GM23338 (cell line): ENCODE data around the gene GRIN1. TPM values are rescaled to one million over a fixed set of nuclear protein-coding genes. Genes with fewer than 3 reads are reported as not detected.

Source experiments
- ATAC-seq: fragments of 200-7000 bp; cut with Tn5 transposase; 3 replicates; pipeline ENCODE4 v1.9.1; 2020
- DNase-seq: peaks from one replicate; pipeline ENCODE4 v3.0.0-alpha.2; 2015; ENCODE audit warnings: low spot score
- H2AFZ ChIP-seq: fragments of 200-600 bp; sonication (generic); 2 replicates; pipeline ENCODE4 v1.8.0; 2016; ENCODE audit warnings: antibody characterized with exemption, mild to moderate bottlenecking, moderate library complexity
- H3F3A ChIP-seq: fragments of 200-600 bp; sonication (generic); replicated peaks from 2 replicates; pipeline ENCODE4 v1.8.0; 2017; ENCODE audit warnings: antibody characterized with exemption, mixed run types, low read depth
- H3K27ac ChIP-seq: fragments of 200-600 bp; sonication (generic); 2 replicates; pipeline ENCODE4 v1.6.1; 2016; ENCODE audit warnings: low read depth
- H3K27me3 ChIP-seq: fragments of 200-600 bp; sonication (generic); 2 replicates; pipeline ENCODE4 v1.8.0; 2016; ENCODE audit warnings: mild to moderate bottlenecking, mixed run types, moderate library complexity; ENCODE audit not compliant: insufficient read depth
- H3K36me3 ChIP-seq: fragments of 200-600 bp; sonication (generic); 2 replicates; pipeline ENCODE4 v1.8.0; 2016; ENCODE audit warnings: mild to moderate bottlenecking; ENCODE audit not compliant: insufficient read depth
- H3K4me1 ChIP-seq: fragments of 200-600 bp; sonication (generic); 2 replicates; pipeline ENCODE4 v1.8.0; 2016; ENCODE audit warnings: mild to moderate bottlenecking, moderate library complexity; ENCODE audit not compliant: insufficient read depth
- H3K4me2 ChIP-seq: fragments of 200-600 bp; sonication (generic); 2 replicates; pipeline ENCODE4 v1.7.1; 2017; ENCODE audit warnings: mixed run types
- H3K4me3 ChIP-seq: fragments of 200-600 bp; sonication (generic); 2 replicates; pipeline ENCODE4 v1.6.1; 2016; ENCODE audit warnings: mixed run types
- H3K79me2 ChIP-seq: fragments of 200-600 bp; sonication (generic); replicated peaks from 2 replicates; pipeline ENCODE4 v1.8.0; 2017; ENCODE audit warnings: mild to moderate bottlenecking; ENCODE audit not compliant: insufficient read depth
- H3K9me2 ChIP-seq: fragments of 200-600 bp; sonication (generic); 2 replicates; pipeline ENCODE4 v1.8.0; 2017; ENCODE audit not compliant: insufficient read depth
- H4K20me1 ChIP-seq: fragments of 200-600 bp; sonication (generic); replicated peaks from 2 replicates; pipeline ENCODE4 v1.8.0; 2017; ENCODE audit warnings: mild to moderate bottlenecking; ENCODE audit not compliant: insufficient read depth
- H3K27ac Mint-ChIP-seq: 2 replicates; pipeline ENCODE4 v1.8.0; 2020; ENCODE audit warnings: inconsistent platforms, mild to moderate bottlenecking, moderate library complexity, mixed read lengths
- H3K27me3 Mint-ChIP-seq: 3 replicates; pipeline ENCODE4 v1.8.0; 2022; ENCODE audit warnings: low read depth, mild to moderate bottlenecking, moderate library complexity, mixed read lengths, inconsistent platforms; ENCODE audit not compliant: insufficient read depth, poor library complexity
- H3K36me3 Mint-ChIP-seq: 3 replicates; pipeline ENCODE4 v1.8.0; 2021; ENCODE audit warnings: low read depth, mild to moderate bottlenecking, inconsistent platforms, moderate library complexity, mixed read lengths
- H3K4me1 Mint-ChIP-seq: 3 replicates; pipeline ENCODE4 v1.8.0; 2020; ENCODE audit warnings: mild to moderate bottlenecking, inconsistent platforms, mixed read lengths
- H3K4me3 Mint-ChIP-seq: 3 replicates; pipeline ENCODE4 v1.8.0; 2021; ENCODE audit warnings: moderate library complexity, mild to moderate bottlenecking, inconsistent platforms, mixed read lengths
- H3K9me3 Mint-ChIP-seq: 3 replicates; pipeline ENCODE4 v1.8.0; 2020; ENCODE audit warnings: moderate library complexity, mild to moderate bottlenecking, inconsistent platforms, mixed read lengths
- CREB1 ChIP-seq: fragments of 250-450 bp; sonication (Bioruptor Pico); IDR thresholded peaks from 2 replicates; pipeline ENCODE4 v1.5.0; 2020; ENCODE audit warnings: low read depth, mild to moderate bottlenecking, moderate library complexity
- CTCF ChIP-seq, 2 experiments: fragments of 200-600 bp in 1 of 2; sonication (generic) in 1 of 2; conservative IDR thresholded peaks; 2 replicates each; pipeline versions ENCODE4 v1.5.1 to v1.6.1; 2016 to 2017; ENCODE audit warnings: antibody characterized with exemption in 2 of 2, low read depth in 2 of 2, mild to moderate bottlenecking in 2 of 2, moderate library complexity in 1 of 2
- EZH2 ChIP-seq: fragments of 200-600 bp; sonication (generic); IDR thresholded peaks from one replicate; pipeline ENCODE4 v1.8.0; 2017; ENCODE audit warnings: antibody characterized with exemption, mild to moderate bottlenecking, low read depth; ENCODE audit not compliant: unreplicated experiment
- EZH2phosphoT487 ChIP-seq: fragments of 200-600 bp; sonication (generic); IDR thresholded peaks from one replicate; pipeline ENCODE4 v1.8.1; 2018; ENCODE audit warnings: antibody characterized with exemption; ENCODE audit not compliant: unreplicated experiment
- JUNB ChIP-seq: IDR thresholded peaks from one replicate; pipeline ENCODE4 v1.6.1; 2016; ENCODE audit warnings: antibody characterized with exemption; ENCODE audit not compliant: unreplicated experiment
- NANOG ChIP-seq: IDR thresholded peaks from 2 replicates; pipeline ENCODE4 v1.6.1; 2016; ENCODE audit warnings: antibody characterized with exemption, borderline replicate concordance
- POLR2AphosphoS5 ChIP-seq: IDR thresholded peaks from 2 replicates; pipeline ENCODE4 v1.6.1; 2016; ENCODE audit warnings: antibody characterized with exemption, low read depth
- STAT1 ChIP-seq: IDR thresholded peaks from one replicate; pipeline ENCODE4 v1.6.1; 2016; ENCODE audit warnings: antibody characterized with exemption; ENCODE audit not compliant: unreplicated experiment
- ZNF114 ChIP-seq: fragments of 250-450 bp; sonication (Bioruptor Pico); IDR thresholded peaks from 2 replicates; pipeline ENCODE4 v1.5.0; 2020; ENCODE audit warnings: mild to moderate bottlenecking, moderate library complexity
- ZNF331 ChIP-seq: fragments of 250-450 bp; sonication (Bioruptor Pico); IDR thresholded peaks from 2 replicates; pipeline ENCODE4 v1.5.0; 2020; ENCODE audit warnings: low read depth, mild to moderate bottlenecking, moderate library complexity
- polyA plus RNA-seq: library from polyadenylated mRNA; unstranded; fragments of >200 nt; fragmentation: Nextera tagmentation; extraction: Ambion mirVana; gene quantifications from 2 replicates; pipeline ENCODE4 v1.2.1, GENCODE V29; 2016
- total RNA-seq: library from RNA; depleted of rRNA; stranded (reverse); fragments of >200 nt; shearing (Covaris generic); gene quantifications from 2 replicates; pipeline ENCODE4 v1.2.3, GENCODE V29; 2014
- TF ChIP-seq, protein P1 (sequence below): IDR thresholded peaks from one replicate; pipeline ENCODE4 v1.6.1; 2018; ENCODE audit warnings: antibody characterized with exemption; ENCODE audit not compliant: unreplicated experiment
- TF ChIP-seq, protein P2 (sequence below): IDR thresholded peaks from 2 replicates; pipeline ENCODE4 v1.6.1; 2016; ENCODE audit warnings: antibody characterized with exemption

GRIN1 gene
- total and polyA plus RNA-seq, 2 experiments from 2014 or later: 2.7 to 5.5 TPM

DNA sequence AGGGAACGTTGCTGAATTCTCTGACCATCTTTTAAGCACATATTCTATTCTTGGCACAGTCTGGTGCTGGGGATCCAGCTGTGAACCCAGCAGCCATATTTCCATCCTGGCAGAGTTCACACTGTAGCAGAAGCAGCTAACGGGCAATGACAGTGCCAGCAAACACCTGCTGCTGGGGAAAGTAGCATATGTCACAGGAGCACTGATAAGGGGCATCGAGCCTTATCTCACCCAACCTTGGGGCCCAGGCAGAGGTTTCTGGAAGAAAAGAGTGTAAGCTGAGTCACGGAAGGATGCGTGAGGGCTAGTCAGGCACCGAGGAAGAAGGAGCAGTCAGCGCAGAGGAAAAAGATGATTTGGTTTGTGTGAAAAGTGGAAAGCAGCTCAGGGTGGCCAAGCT, 67.6 kb downstream of the GRIN1 start:
- peaks cover 14% of the 10 kb centered on the region for H4K20me1 ChIP-seq
- peaks cover 28% of the 10 kb centered on the region for H3K4me1 Mint-ChIP-seq
- H3K4me1 ChIP-seq: peaks cover 20% of the 10 kb centered on the region
- no peaks in the 10 kb centered on the region for H3K36me3 ChIP-seq
- peak overlapping the region; percentile 97 for H3K4me3 Mint-ChIP-seq
- no peaks in the 10 kb centered on the region for H3K9me2 ChIP-seq
- H3K36me3 Mint-ChIP-seq: peaks cover 33% of the 10 kb centered on the region
- H3K27ac Mint-ChIP-seq: no peak overlapping the region
- H3K79me2 ChIP-seq: peaks cover 42% of the 10 kb centered on the region
- H3K9me3 Mint-ChIP-seq: no peaks in the 10 kb centered on the region; the same call in 2 of the 3 replicates
- no peak for DNase-seq
- peak overlapping the region; percentile 98 for H3K4me3 ChIP-seq
- no peak overlapping the region for H3K27ac ChIP-seq
- H3K27me3 Mint-ChIP-seq: peaks cover 24% of the 10 kb centered on the region
- TF ChIP-seq STAT1: no peak
- no peak for TF ChIP-seq EZH2phosphoT487
- TF ChIP-seq JUNB: no peak
- peak overlapping the region; percentile 98 for H3K4me2 ChIP-seq
- no peak overlapping the region for H2AFZ ChIP-seq
- H3F3A ChIP-seq: peaks cover 16% of the 10 kb centered on the region; the same call in 1 of the 2 replicates
- H3K27me3 ChIP-seq: no peaks in the 10 kb centered on the region
- ATAC-seq: no peak

- H3K27ac ChIP-seq: no peak overlapping the region
- Mint-ChIP-seq H3K4me1 (peaks cover 10% of the 10 kb centered on the region), H3K4me3 (no peak overlapping the region), H3K27me3 (peaks cover 5% of the 10 kb centered on the region), H3K9me3 (no peaks in the 10 kb centered on the region; the same call in 2 of the 3 replicates), H3K27ac (no peak overlapping the region), H3K36me3 (peaks cover 32% of the 10 kb centered on the region)
- peaks cover 4% of the 10 kb centered on the region; the same call in 1 of the 2 replicates for H3F3A ChIP-seq
- no peak overlapping the region for H2AFZ ChIP-seq
- H3K36me3 ChIP-seq: no peaks in the 10 kb centered on the region
- no peaks in the 10 kb centered on the region for H3K27me3 ChIP-seq
- H3K4me2 ChIP-seq: no peak overlapping the region
- ATAC-seq (no peak), DNase-seq (no peak)
- no peaks in the 10 kb centered on the region for H3K9me2 ChIP-seq
- peaks cover 4% of the 10 kb centered on the region; the same call in 1 of the 2 replicates for H3K4me1 ChIP-seq
- no peak overlapping the region for H3K4me3 ChIP-seq
- H3K79me2 ChIP-seq: peaks cover 3% of the 10 kb centered on the region
- peaks cover 3% of the 10 kb centered on the region; the same call in 1 of the 2 replicates for H4K20me1 ChIP-seq
- TF ChIP-seq NANOG (no peak), POLR2AphosphoS5 (no peak), ZNF114 (no peak), EZH2 (no peak), STAT1 (no peak), ZNF331 (no peak), EZH2phosphoT487 (no peak), CTCF (conservative IDR thresholded peaks at IDR 0.05; ENCODE audit: low read depth in 2 of 2) (no peak), CREB1 (CRISPR knock-in tag) (no peak), JUNB (no peak)
- TF ChIP-seq, protein P1, sequence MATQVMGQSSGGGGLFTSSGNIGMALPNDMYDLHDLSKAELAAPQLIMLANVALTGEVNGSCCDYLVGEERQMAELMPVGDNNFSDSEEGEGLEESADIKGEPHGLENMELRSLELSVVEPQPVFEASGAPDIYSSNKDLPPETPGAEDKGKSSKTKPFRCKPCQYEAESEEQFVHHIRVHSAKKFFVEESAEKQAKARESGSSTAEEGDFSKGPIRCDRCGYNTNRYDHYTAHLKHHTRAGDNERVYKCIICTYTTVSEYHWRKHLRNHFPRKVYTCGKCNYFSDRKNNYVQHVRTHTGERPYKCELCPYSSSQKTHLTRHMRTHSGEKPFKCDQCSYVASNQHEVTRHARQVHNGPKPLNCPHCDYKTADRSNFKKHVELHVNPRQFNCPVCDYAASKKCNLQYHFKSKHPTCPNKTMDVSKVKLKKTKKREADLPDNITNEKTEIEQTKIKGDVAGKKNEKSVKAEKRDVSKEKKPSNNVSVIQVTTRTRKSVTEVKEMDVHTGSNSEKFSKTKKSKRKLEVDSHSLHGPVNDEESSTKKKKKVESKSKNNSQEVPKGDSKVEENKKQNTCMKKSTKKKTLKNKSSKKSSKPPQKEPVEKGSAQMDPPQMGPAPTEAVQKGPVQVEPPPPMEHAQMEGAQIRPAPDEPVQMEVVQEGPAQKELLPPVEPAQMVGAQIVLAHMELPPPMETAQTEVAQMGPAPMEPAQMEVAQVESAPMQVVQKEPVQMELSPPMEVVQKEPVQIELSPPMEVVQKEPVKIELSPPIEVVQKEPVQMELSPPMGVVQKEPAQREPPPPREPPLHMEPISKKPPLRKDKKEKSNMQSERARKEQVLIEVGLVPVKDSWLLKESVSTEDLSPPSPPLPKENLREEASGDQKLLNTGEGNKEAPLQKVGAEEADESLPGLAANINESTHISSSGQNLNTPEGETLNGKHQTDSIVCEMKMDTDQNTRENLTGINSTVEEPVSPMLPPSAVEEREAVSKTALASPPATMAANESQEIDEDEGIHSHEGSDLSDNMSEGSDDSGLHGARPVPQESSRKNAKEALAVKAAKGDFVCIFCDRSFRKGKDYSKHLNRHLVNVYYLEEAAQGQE: no peak
- TF ChIP-seq, protein P2, sequence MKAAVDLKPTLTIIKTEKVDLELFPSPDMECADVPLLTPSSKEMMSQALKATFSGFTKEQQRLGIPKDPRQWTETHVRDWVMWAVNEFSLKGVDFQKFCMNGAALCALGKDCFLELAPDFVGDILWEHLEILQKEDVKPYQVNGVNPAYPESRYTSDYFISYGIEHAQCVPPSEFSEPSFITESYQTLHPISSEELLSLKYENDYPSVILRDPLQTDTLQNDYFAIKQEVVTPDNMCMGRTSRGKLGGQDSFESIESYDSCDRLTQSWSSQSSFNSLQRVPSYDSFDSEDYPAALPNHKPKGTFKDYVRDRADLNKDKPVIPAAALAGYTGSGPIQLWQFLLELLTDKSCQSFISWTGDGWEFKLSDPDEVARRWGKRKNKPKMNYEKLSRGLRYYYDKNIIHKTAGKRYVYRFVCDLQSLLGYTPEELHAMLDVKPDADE: no peak
These were observed 72.6 kb downstream of the GRIN1 start for GRCh38 chr9:137211532-137211931.
